OCI-LY7 (cell line): Measurements from ENCODE around the gene GFER. TPM values are rescaled to one million over a fixed set of nuclear protein-coding genes. Genes with fewer than 3 reads are reported as not detected.
"Not testable (repeated sequence)": the region's sequence is repeated elsewhere in the genome, so short reads cannot be mapped to it uniquely, and the experiment has no call there.

Source experiments
- BruUV-seq: library from RNA; stranded (reverse); fragments of 400-500 nt; replicated peaks from 2 replicates; lab custom pipeline; 2021; lab: Mats Ljungman, UMichigan
- CTCF ChIA-PET: fragments of 300-600 bp; sonication (Branson Sonifier 250); formaldehyde crosslinking; loops from one replicate; lab custom pipeline; 2022; ENCODE audit warnings: antibody characterized with exemption; ENCODE audit not compliant: unreplicated experiment; lab: Charles Lee
- POLR2A ChIA-PET: fragments of 300-600 bp; sonication (Branson Sonifier 250); formaldehyde crosslinking; loops from one replicate; lab custom pipeline; 2022; ENCODE audit warnings: antibody characterized with exemption; lab: Charles Lee
- DNase-seq: peaks from one replicate; pipeline ENCODE4 v3.0.0-alpha.2; 2015; ENCODE audit warnings: low spot score
- H2AFZ ChIP-seq: fragments of 200-600 bp; sonication (generic), shearing (Covaris generic); 2 replicates; pipeline ENCODE4 v1.6.1; 2014; ENCODE audit warnings: mild to moderate bottlenecking, antibody characterized with exemption, low read length, moderate library complexity
- H3K27ac ChIP-seq: fragments of 200-600 bp; sonication (generic); 2 replicates; pipeline ENCODE4 v1.5.1; 2014; ENCODE audit warnings: mixed run types, low read depth, mild to moderate bottlenecking, moderate library complexity, low read length, inconsistent platforms; ENCODE audit not compliant: poor library complexity, severe bottlenecking
- H3K36me3 ChIP-seq: fragments of 200-600 bp; sonication (generic); 2 replicates; pipeline ENCODE4 v1.6.1; 2014; ENCODE audit warnings: mild to moderate bottlenecking, antibody characterized with exemption, low read length, moderate library complexity, mixed read lengths; ENCODE audit not compliant: insufficient read depth
- H3K4me1 ChIP-seq: fragments of 200-600 bp; sonication (generic); 2 replicates; pipeline ENCODE4 v1.5.1; 2014; ENCODE audit warnings: mild to moderate bottlenecking, low read length; ENCODE audit not compliant: insufficient read depth, poor library complexity, severe bottlenecking
- H3K4me2 ChIP-seq: fragments of 200-600 bp; sonication (generic); 2 replicates; pipeline ENCODE4 v1.6.1; 2014; ENCODE audit warnings: mild to moderate bottlenecking, low read length
- H3K4me3 ChIP-seq: fragments of 200-600 bp; sonication (generic); 2 replicates; pipeline ENCODE4 v1.5.1; 2014; ENCODE audit warnings: mild to moderate bottlenecking, low read depth, low read length; ENCODE audit not compliant: poor library complexity, severe bottlenecking
- H3K79me2 ChIP-seq: fragments of 200-600 bp; sonication (generic); 2 replicates; pipeline ENCODE4 v1.6.1; 2016; ENCODE audit warnings: low read depth, mild to moderate bottlenecking, low read length, moderate library complexity, mixed read lengths; ENCODE audit not compliant: insufficient read depth
- H3K9me2 ChIP-seq: fragments of 200-600 bp; sonication (generic); 2 replicates; pipeline ENCODE4 v1.6.1; 2016; ENCODE audit warnings: mild to moderate bottlenecking, low read length, mixed read lengths; ENCODE audit not compliant: insufficient read depth
- H3K9me3 ChIP-seq: fragments of 200-600 bp; sonication (generic); 2 replicates; pipeline ENCODE4 v1.6.1; 2014; ENCODE audit warnings: mild to moderate bottlenecking, mixed run types, low read length, mixed read lengths
- H4K20me1 ChIP-seq: fragments of 200-600 bp; sonication (generic); 2 replicates; pipeline ENCODE4 v1.6.1; 2014; ENCODE audit warnings: mild to moderate bottlenecking, antibody characterized with exemption, low read length, moderate library complexity, mixed read lengths; ENCODE audit not compliant: insufficient read depth
- CTCF ChIP-seq: fragments of 200-600 bp; sonication (generic); conservative IDR thresholded peaks from 2 replicates; pipeline ENCODE4 v1.5.1; 2014; ENCODE audit warnings: mild to moderate bottlenecking, antibody characterized with exemption, low read length, moderate library complexity, mixed read lengths
- EZH2phosphoT487 ChIP-seq: fragments of 200-600 bp; sonication (generic); IDR thresholded peaks from 2 replicates; pipeline ENCODE4 v1.6.1; 2018; ENCODE audit warnings: low read depth, borderline replicate concordance, mild to moderate bottlenecking, mixed run types, antibody characterized with exemption, low read length, moderate library complexity, mixed read lengths
- intact Hi-C: fragments of 100-400 bp; cut with micrococcal nuclease; formaldehyde crosslinking; loops from one replicate; pipeline ENCODE4 v1.10.0; 2022; ENCODE audit not compliant: unreplicated experiment
- total RNA-seq, 2 experiments: library from RNA; depleted of rRNA in 1 of 2; stranded (reverse); fragments of >200 nt in 1 of 2; shearing (Covaris generic) in 1 of 2; gene quantifications; 2 replicates each; pipeline ENCODE4 v1.2.3, GENCODE V29; 2014 to 2022

GFER gene
- total RNA-seq, 2 experiments from 2014 or later, result 32.3 to 40.2 TPM

- Histone ChIP-seq H3K9me2 (no peaks in the 10 kb centered on the region), H2AFZ (no peak overlapping the region), H3K36me3 (no peaks in the 10 kb centered on the region), H3K4me2 (no peak overlapping the region), H3K27ac (no peak overlapping the region), H3K4me1 (peaks cover 13% of the 10 kb centered on the region), H3K4me3 (no peak overlapping the region), H3K79me2 (no peaks in the 10 kb centered on the region), H4K20me1 (no peaks in the 10 kb centered on the region), H3K9me3 (no peaks in the 10 kb centered on the region)
- no peak for DNase-seq
- TF ChIP-seq EZH2phosphoT487 (no peak), CTCF (no peak)
- BruUV-seq, result TSS peak; percentile 62
- ChIA-PET CTCF (no interaction called here), POLR2A (interaction anchor here (0.5 kb wide), 2 partner anchors 10 to 18 kb away, joined by 3 read pairs; no protein-coding TSS in a partner anchor)
- intact Hi-C loops, result no loop called here
These were observed 45.7 kb upstream of the GFER start for GRCh38 chr16:1938316-1938715.

GRCh38 chr16:1938910-1939309, 45.1 kb upstream of the GFER start:
- H3K4me1 ChIP-seq, result peaks cover 18% of the 10 kb centered on the region
- no peaks in the 10 kb centered on the region for H3K36me3 ChIP-seq
- no peak overlapping the region for H2AFZ ChIP-seq
- TF ChIP-seq CTCF, result no peak
- no peak for TF ChIP-seq EZH2phosphoT487
- H3K79me2 ChIP-seq, result no peaks in the 10 kb centered on the region
- no peak for DNase-seq
- ChIA-PET CTCF (no interaction called here), POLR2A (interaction anchor here (0.5 kb wide), 2 partner anchors 9 to 17 kb away, joined by 3 read pairs; no protein-coding TSS in a partner anchor)
- no peak overlapping the region for H3K27ac ChIP-seq
- H3K9me2 ChIP-seq, result no peaks in the 10 kb centered on the region
- H3K9me3 ChIP-seq, result no peaks in the 10 kb centered on the region
- H3K4me3 ChIP-seq, result no peak overlapping the region
- no peak overlapping the region for H3K4me2 ChIP-seq
- BruUV-seq, result no TSS peak
- intact Hi-C loops, result no loop called here
- H4K20me1 ChIP-seq, result no peaks in the 10 kb centered on the region

- intact Hi-C loops, result loop anchor here (5.0 kb wide), 1 partner anchor 158 kb away; the partner anchor contains the start of genes NUBP2 and SPSB3
- H3K36me3 ChIP-seq, result not testable (repeated sequence)
These were observed 44.2 kb upstream of the GFER start for GRCh38 chr16:1939833-1940232.

More at GRCh38 chr16:1939833-1940232, 44.2 kb upstream of the GFER start:
- H3K79me2 ChIP-seq, H3K4me2 ChIP-seq, H3K4me3 ChIP-seq, DNase-seq, H3K9me3 ChIP-seq, H3K9me2 ChIP-seq, H3K27ac ChIP-seq, H4K20me1 ChIP-seq, H2AFZ ChIP-seq, BruUV-seq: not testable (repeated sequence)
- peaks cover 18% of the 10 kb centered on the region for H3K4me1 ChIP-seq
- ChIA-PET CTCF (interaction anchor here (0.6 kb wide), 1 partner anchor 85 kb away, joined by 4 read pairs; no protein-coding TSS in a partner anchor), POLR2A (interaction anchor here (0.6 to 0.8 kb wide), 3 partner anchors 9 to 212 kb away, joined by 3 to 4 read pairs (median 3); no protein-coding TSS in a partner anchor)
